GM18951 (cell line): ENCODE measurements around the gene WWC2.

Source experiments
- POLR2A ChIP-seq: IDR thresholded peaks from 4 replicates; pipeline ENCODE4 v1.6.1; 2011; ENCODE audit warnings: mild to moderate bottlenecking; ENCODE audit not compliant: insufficient read length, insufficient read depth; ENCODE audit errors: extremely low read depth
- in situ Hi-C: fragments of 300-500 bp; cut with MboI; formaldehyde crosslinking; loops from one replicate; pipeline ENCODE4 v1.12.0; 2022; ENCODE audit warnings: low sequenced_read_pairs, mixed read lengths, inconsistent platforms; ENCODE audit not compliant: unreplicated experiment

The WWC2 gene

GRCh38 chr4:183256756-183257385, 157.8 kb downstream of the WWC2 start:
- in situ Hi-C loops = loop anchor here (5.0 to 25.0 kb wide), 3 partner anchors 185 to 445 kb away; no protein-coding TSS in a partner anchor
- TF ChIP-seq POLR2A = no peak

DNA sequence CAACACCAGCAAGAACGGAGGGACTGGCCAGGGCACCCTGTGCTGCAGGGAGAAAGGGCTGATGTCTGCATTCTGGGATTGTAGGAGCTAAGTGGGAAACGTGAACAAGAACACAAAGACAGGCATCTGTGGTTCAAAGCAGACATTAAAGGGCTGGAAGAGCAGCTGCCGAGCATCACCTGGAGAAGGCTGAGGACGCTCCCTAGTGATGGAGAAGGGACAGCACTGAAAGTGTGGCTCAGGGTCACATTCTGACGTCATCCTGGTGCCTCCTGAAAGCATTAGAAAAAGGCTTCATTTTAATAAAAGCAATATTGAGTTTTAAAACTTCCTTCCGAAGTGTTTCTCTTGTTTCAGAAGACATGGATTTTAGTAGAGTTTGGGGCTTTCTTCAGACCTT, 158.8 kb downstream of the WWC2 start:
- in situ Hi-C loops = loop anchor here (5.0 to 25.0 kb wide), 3 partner anchors 186 to 446 kb away; no protein-coding TSS in a partner anchor
- no peak for TF ChIP-seq POLR2A

GRCh38 chr4:183260491-183261151, 161.6 kb downstream of the WWC2 start:
- in situ Hi-C loops = loop anchor here (25.0 kb wide), 1 partner anchor 448 kb away; no protein-coding TSS in a partner anchor
- no peak for TF ChIP-seq POLR2A

- in situ Hi-C loops = loop anchor here (25.0 kb wide), 1 partner anchor 450 kb away; no protein-coding TSS in a partner anchor
Observed at GRCh38 chr4:183261953-183262775, 163.1 kb downstream of the WWC2 start.

GRCh38 chr4:183262776-183263100, 163.7 kb downstream of the WWC2 start:
- in situ Hi-C loops = loop anchor here (25.0 kb wide), 1 partner anchor 450 kb away; no protein-coding TSS in a partner anchor
- no peak for TF ChIP-seq POLR2A

More at GRCh38 chr4:183261953-183262775, 163.1 kb downstream of the WWC2 start:
- no peak for TF ChIP-seq POLR2A

DNA sequence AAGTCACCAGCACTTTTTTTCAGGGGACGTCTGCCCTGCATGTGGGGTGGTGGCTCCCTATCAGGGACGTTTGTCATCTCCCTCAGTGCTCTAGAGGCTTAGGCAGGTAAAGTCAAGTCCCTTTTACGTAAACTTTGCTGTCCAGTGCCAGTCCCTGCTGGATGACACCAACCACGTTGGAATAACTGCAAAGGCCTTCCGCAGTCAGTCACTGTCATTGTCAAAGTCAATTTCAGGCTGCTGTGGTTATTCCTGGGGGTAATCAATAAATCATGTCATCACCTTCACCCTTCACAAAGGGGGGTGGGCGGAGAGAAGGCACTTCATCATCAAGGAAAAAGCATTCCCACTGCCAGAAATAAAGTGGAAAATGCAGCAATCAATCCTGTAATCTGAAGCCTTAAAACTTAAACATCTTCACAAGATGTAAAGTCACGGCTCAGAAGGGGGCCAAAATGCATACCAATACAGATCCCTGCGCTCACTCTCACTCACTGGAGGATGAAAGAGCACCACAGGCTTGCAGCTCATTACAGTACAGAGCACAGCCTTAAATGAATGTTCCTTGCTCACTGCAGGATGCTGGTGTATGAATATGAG, 164.8 kb downstream of the WWC2 start:
- no peak for TF ChIP-seq POLR2A
- in situ Hi-C loops = loop anchor here (25.0 kb wide), 1 partner anchor 452 kb away; no protein-coding TSS in a partner anchor

- no peak for TF ChIP-seq POLR2A
- in situ Hi-C loops = loop anchor here (25.0 kb wide), 1 partner anchor 452 kb away; no protein-coding TSS in a partner anchor
Observed at GRCh38 chr4:183264614-183265013, 165.6 kb downstream of the WWC2 start.

DNA sequence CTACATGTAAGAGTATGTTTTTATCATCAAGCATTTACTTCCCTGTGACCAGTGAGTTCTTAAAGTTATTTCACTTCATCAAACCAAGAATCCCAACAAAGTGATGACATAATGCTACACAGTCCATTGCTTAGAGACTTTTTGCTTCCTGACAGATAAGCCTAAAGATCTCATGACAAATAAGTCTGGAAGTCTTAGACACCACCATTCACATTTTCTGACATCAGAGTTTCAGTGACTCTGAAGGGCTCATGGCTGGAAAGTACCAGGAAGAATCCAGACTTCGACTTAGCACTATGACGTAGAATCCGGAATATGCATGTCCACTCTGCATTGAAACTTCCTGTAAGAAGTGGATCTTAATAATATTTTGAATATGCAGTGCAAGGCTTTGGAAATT, 167.3 kb downstream of the WWC2 start:
- no peak for TF ChIP-seq POLR2A

DNA sequence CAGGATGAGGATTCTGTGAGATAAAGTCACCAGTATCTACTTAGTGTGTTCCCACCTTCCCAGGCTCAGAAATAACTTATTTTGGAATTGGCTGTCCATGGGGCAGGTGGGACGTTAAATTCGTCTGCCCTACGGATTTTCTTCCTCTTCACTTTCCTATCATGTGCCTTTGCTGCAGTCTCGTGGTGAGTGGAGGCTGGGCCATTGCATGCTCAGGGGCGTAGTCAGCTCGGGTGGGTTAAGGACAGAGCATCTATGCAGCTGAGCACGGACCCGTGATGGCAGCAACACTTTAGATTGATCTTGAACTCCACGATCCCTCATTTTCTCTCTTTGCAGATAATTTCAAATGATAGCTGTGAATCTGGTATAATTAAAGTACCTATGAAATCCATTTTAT, 169.5 kb downstream of the WWC2 start:
- no peak for TF ChIP-seq POLR2A
- in situ Hi-C loops = loop anchor here (25.0 kb wide), 1 partner anchor 456 kb away; no protein-coding TSS in a partner anchor

More for the DNA sequence above, 167.3 kb downstream of the WWC2 start:
- in situ Hi-C loops = loop anchor here (25.0 kb wide), 1 partner anchor 454 kb away; no protein-coding TSS in a partner anchor

- in situ Hi-C loops = loop anchor here (25.0 kb wide), 1 partner anchor 460 kb away; no protein-coding TSS in a partner anchor
- TF ChIP-seq POLR2A = no peak
Observed at GRCh38 chr4:183272384-183272783, 173.3 kb downstream of the WWC2 start.

DNA sequence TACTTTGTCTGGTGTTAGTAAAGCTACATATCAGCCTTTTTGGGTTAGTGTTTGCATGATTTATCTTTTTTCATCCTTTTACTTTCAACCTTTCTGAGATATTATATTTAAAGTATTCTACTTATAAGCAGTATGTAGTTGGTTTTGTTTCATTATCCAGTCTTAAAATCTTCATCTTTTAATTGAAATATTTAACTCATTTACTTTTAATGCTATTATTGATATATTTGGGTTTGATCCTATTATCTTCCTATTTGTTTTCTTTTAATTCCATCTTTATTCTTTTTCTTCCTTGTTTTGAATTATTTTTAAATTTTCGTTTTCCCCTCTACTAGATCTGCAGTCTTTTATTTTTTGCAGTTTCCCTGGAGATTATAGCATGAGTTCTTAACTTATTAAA, 177.0 kb downstream of the WWC2 start:
- in situ Hi-C loops = no loop called here
- TF ChIP-seq POLR2A = no peak

DNA sequence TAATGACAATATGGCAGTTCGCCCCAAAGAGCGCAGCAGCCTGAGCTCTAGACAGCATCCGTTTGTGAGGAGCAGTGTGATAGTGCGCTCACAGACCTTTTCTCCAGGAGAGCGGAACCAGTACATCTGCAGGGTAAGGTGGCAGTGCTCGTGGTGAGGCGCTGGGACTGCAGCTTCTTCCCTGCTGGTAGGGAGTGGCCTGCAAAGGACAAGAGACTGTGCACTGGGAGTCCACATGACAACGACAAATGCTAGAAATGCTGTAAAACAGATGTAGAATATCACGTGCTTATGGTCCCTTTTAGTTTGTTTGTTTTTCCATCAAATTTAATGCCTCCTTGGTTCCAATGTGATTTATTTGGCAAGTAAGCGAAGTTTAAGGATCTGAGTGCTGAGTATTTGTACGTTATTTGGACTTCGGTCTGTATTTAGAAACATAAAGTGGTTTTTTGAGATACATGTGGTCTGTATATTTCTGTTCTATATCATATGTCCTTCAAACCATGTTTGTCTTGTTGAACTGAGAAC, 185.3 kb downstream of the WWC2 start:
- in situ Hi-C loops = no loop called here
- TF ChIP-seq POLR2A = no peak
